HG02884 (cell line): ENCODE data around the gene MYO16.

Experiments
- ATAC-seq: cut with Tn5 transposase; IDR thresholded peaks from one replicate; pipeline ENCODE4 v1.9.1; 2021; ENCODE audit warnings: mild to moderate bottlenecking, moderate library complexity; ENCODE audit not compliant: unreplicated experiment

MYO16 gene

DNA sequence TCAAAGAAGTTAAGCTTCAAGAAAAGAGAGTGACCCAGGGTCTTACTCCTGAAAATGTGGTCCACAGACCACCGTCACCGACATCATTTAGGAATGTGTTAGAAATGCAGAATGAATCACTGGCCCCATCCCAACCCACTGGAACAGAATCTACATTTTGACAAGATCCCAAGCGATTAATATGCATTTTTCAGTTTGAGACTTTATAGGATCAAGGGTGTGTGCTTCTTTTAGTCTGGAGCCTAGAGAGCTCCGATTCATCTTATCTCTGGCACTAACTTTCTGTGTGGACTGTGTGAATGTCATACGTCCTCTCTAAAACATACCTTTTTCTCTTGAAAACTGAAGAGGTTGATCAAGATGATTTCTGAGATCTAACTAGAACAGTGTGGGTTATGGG lies 484.8 kb downstream of the MYO16 start:
- no peak for ATAC-seq

DNA sequence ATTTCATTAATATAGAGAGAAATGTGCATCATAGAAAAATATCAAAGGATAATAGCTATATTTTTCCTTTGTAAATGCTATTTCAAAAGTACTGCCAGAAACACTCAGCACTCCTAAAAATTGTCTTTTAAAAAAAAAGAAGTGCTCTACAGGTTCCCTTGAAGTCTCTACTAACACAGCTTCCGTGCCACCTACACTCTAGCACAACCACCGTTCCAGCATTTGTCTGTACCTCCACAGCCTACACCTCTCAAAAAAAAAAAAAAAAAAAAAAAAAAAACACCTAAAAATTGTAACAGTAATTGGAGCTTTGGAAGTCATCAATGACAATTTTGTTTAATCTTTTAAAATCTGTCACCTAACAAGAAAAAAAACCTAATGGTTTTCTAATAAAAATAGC lies 485.6 kb downstream of the MYO16 start:
- ATAC-seq: no peak

DNA sequence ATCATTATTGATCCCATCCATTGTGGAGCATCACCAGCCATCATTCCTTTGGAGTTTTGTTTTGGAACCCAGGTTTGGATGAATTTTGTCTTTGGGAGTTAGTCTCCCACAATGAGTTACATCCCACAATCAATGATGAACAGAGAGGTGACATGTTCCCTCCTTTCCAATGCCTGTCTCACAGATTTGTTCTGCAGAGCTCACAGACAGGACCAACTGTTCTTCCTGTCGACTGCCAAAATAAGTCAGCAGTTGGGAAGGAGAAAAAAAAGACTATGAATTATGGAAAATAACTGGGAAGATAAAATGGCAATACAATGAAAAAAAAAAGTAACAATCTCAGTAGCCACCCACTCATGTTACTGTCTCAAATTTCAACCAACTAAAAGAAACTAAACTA lies 489.1 kb downstream of the MYO16 start:
- no peak for ATAC-seq

DNA sequence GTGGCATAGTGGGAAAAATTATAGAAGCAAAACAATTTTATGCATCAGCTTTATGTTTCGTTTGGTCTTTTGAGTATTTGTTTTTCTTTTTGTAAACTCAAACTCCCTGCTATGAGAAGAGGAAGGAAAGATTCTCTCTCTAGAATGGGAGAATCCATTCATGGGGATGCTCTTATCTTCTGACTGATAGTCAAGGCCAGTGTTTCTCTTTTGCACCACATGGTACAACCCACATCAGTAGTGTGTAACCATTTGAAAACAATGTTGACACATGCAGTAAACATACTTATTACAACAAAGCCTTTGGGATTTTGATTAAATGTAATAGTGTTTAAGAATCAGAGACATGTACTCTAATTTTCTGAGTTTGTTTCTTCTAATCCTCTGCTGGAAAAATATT lies 490.5 kb downstream of the MYO16 start:
- no peak for ATAC-seq

DNA sequence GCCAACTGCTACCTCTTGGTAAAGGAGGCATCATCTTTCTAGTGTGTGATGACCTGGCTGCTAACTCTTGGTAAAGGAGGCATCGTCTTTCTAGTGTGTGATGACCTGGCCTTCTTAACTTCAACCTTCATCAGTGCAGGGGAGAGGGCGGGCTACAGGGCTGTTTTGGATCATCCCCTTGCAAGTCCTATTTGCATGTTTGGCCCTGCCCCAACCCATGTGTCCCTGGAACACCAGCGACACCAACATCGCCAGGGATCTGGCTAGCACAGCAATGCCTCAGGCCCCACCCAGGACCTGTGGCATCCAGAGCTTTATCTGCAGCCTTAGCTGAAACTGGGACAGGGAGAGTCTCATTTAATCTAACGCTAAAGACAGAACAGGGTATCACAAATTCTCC lies 492.4 kb downstream of the MYO16 start:
- no peak for ATAC-seq

DNA sequence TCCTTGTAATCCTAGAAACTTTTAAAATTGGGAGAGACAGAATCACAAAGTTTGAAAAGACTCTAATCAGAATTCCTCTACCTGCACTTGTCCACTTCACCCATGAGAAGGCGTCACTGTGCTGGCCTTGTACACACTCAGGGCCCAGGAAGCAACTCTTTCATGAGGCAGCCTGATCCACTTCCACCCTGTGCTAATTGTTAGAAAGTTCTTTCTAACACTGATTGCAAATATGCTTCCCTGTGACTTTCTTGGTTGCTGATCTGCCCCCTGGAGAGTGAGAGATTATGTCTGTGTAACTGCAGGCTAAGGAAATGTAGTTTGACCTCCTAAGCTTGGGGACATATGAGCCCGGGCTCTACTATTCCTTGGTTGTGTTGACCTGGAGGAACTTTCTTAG lies 494.6 kb downstream of the MYO16 start:
- no peak for ATAC-seq

DNA sequence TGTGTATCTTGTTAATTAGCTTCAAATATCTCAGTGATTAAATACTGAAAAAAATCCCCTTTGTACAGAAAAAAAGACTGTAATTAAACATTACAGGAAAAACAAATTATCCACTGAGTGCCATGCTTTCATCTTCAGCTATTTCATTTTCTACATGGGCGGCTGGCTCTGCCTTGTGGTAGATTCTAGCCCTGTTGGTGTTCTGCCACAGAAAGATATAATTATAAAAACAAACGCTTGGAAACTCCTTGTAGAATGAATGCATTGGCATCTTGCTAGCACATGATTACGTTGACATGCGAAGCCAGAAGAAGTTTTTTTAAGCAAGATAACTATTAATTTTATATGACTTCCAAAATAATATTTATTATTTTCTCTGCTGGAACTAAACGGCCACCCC lies 496.8 kb downstream of the MYO16 start:
- no peak for ATAC-seq

DNA sequence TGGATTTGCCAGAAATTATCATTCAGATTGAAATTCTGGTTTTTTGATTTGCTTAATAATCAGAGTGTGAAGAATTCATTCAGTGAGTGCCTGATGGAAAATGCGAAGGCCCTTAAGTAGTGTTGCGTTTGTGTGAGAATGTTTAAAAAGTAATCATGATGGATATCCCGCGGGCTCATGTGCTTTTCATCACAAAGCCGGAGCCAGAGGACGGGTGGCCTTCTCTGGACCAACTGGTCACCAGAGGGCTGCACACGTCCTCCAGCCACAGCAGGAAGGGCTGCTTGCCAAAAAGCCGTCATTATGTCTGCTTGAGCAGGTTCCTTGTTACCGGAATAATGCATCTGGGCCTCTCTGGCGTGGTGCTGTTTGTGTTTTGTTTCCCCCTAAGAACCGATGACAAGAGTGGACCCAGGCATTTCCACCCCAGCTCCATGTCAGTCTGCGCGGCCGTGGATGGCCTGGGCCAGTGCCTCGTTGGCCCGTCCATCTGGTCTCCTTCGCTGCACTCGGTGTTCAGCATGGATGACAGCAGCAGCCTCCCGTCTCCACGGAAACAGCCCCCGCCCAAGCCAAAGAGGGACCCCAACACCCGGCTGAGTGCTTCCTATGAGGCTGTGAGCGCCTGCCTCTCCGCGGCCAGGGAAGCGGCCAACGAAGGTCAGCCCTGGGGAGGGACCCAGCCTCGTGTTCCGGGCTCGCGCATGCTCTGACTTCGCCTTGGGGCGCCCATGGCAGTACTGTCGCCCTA lies 497.7 kb downstream of the MYO16 start:
- no peak for ATAC-seq

DNA sequence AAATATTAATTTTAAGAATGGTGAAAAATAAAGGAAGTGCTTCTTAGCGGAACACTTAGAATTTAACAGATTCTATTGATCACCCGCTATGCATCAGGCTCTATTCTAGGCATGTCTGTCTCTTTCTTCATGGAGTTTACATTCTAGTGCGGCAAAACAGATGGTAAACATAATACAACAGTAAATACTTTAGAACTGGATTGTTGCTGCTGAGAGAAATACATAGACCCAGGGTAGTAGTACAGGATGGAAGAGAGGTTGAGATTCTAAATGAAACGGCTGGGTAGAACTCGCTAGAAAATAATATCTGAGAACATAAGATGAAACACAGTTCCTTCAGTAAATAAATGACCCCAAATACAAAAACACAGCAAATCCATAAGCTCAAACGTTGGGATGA lies 498.7 kb downstream of the MYO16 start:
- ATAC-seq: no peak

DNA sequence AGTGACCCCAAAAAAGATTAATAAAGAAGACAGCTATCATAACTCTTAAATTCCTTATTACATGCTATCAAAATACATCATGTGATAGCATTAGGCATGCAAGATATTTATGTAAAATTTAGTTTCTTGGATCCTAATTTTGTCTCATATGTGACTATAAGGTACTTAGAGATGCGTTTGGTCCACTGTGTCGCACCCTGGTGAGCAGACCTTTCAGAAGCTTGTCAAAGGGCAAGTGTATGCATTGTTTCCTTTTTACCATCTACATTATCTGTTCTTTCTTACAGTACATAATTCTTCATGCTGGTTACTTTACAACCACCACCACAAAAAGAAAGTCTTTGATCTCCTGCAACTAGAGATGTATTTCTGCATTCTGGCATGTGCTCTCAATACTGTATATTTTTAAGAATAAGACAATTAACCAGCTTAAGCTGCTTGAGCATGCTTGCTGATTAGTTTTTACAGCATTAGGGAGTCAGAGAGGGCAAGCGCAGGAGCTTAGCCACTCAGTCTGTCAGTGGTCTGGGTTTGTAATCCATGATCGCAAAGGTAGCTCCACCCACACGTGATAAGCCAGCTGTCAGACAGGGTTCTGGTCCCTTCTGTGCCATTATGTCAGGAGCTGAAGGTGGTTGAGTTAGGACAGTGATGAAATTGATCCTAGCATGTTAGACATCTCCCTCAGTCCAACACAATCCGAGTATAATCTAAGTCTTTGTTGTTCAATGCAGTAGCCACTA lies 500.9 kb downstream of the MYO16 start:
- ATAC-seq: no peak

DNA sequence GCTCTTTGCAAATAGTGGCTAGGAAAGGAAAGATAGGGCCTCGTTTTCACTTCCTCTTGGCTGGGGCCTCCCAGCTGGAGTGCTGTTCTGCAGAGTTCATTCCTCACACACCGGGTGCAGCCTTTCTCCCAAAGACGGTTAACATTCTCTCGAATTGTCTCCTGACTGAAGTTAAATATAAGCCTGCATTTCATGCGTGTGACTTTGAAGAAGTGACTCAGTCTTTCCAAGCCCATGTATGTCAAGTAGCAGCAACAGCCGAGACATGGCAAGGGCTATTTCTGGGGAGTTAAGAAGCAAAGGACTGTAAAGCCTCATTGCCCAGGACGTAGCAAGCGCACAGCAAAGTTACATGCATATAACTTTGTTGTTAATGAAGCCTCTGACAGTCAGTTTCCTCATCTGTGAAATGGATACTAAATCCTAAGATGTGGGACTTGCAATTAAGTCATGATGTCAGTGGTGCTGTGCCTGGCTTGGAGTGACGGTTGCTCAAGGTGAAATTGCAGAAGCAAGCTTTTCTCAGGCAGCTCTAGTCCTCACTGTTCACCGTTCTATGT lies 502.4 kb downstream of the MYO16 start:
- peak; percentile 89 for ATAC-seq

DNA sequence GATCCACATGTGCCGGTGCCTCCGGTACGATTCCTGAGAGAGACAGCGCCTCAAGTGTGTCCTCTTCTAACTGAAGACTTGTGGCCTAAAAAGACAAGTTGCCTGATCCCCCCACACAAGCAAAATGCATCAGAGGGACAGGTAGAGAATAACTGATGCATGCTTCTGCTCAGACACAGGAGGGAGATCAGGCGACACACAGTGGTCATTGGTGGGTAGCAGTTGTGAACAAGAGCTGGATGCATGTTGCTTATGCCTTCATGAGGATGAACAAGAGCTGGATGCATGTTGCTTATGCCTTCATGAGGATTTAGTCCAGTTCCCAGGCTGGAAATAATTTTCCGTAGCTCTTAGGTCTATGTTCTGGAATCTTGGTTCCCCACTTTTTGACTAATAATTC lies 505.6 kb downstream of the MYO16 start:
- no peak for ATAC-seq

DNA sequence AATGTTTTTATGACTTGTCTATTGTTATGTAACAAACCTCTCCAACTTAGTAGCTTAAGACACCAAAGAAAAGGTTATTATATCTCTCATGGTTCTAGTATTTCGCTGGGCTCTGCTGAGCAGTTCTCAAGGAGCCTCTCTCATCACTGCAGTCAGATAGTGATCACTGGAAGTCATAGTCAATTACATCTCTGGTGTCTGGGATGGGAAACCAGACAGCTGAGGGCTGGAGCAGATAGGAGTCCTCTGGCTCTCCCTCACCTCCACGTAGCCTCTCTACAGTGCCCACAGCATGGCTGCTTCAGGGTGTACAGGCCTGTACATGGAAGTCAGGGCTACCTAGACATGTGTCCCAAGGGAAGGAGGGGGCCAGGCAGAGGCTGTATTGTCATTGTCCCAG lies 507.5 kb downstream of the MYO16 start:
- no peak for ATAC-seq

DNA sequence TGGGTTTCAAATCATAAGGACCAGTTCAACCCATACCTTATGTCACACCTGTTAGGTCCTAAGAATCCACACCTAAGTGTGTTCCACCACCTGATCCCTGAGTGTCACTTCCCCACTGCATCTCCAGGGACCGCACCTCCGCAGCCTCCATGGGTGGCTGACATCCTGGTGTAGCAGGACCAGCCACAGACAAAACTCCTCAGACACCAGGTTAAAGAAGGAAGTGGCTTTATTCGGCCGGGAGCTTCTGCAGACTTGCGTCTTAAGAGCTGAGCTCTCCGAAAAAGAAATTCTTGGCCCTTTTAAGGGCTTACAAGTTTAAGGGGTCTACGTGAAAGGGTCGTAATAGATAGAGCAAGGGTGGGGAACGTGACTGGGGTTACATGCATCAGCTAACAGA lies 509.9 kb downstream of the MYO16 start:
- ATAC-seq: no peak

DNA sequence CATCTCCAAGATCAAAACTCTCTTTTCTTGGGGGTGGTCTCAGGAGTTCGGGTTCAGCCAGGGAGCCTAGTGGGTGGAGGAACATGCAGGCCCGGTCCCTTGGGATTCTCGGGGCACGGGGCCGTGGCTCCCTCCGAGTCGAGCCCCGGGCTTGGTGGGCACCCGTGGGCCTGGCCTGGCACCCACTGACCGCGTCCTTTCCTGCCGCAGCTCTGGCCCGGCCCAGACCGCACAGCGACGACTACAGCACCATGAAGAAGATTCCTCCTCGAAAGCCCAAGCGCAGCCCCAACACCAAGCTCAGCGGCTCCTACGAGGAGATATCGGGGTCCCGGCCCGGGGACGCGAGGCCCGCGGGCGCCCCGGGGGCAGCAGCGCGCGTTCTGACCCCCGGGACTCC lies 510.6 kb downstream of the MYO16 start:
- no peak for ATAC-seq

DNA sequence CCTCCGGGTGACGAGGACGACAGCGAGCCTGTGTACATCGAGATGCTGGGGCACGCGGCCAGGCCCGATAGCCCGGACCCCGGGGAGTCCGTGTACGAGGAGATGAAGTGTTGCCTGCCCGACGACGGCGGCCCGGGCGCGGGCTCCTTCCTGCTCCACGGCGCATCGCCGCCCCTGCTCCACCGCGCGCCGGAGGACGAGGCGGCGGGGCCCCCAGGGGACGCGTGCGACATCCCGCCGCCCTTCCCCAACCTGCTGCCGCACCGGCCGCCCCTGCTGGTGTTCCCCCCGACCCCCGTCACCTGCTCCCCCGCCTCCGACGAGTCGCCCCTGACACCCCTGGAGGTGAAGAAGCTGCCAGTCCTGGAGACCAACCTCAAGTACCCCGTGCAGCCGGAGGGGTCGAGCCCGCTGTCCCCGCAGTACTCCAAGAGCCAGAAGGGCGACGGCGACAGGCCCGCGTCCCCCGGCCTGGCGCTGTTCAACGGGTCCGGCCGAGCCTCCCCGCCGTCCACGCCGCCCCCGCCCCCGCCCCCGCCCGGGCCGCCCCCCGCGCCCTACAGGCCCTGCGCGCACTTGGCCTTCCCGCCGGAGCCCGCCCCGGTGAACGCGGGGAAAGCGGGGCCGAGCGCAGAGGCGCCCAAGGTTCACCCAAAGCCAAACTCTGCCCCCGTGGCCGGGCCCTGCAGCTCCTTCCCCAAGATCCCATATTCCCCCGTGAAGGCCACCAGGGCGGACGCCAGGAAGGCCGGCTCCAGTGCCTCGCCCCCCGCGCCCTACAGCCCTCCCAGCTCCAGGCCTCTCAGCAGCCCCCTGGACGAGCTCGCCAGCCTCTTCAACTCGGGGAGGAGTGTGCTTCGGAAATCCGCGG lies 511.3 kb downstream of the MYO16 start:
- ATAC-seq: no peak

DNA sequence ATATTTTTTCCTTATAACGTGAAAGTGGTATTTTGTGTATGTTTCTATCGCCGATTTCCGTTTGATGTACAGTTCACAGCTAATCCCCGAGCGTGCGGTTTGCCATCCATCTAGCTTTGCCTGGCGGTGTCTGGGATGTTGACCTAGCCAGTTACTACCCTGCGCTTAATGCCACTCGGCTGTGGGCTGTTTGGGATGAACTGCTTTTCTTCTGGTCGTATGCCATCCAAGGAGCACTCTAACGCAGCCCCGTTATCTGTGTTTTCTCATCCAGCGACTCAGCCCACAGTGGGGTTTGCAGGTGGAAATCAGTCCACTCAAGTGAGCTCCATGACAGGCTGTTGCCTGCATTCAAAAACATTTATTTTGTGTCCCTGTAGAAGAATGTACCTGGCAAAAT lies 512.3 kb downstream of the MYO16 start:
- no peak for ATAC-seq

DNA sequence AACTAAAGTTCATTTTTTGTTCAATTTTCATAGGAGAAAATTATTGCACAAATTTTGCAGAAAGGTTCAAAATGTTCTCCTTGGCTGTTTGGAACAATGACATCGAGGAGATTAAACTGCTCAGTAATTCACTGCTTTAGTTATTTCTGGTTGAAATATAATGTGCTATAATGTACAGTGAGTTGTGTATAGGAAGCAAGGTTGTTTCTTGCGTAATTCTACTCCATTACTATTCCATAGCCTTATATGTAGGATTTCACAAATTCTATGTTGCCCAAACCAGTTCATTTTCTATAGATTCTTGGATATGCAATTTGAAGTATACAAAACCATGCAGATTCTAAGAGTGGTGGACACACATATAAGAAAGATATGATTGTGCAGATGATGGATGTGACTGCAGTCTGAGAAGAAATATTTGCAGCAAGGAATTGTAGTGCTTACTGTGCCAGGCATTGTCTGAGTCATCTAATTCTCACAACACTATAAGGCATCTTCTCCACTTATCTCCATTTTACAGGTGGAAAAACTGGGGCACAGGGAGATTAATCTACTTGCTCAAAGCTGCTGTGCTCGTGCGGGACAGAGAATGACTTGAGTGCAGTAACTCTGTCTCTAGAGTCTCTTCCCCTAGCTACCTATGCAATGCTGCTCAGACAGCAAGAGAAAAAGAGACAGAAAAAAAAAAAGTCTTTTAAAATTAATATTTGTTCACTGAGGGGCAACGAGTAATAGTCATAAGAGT lies 515.5 kb downstream of the MYO16 start:
- no peak for ATAC-seq

DNA sequence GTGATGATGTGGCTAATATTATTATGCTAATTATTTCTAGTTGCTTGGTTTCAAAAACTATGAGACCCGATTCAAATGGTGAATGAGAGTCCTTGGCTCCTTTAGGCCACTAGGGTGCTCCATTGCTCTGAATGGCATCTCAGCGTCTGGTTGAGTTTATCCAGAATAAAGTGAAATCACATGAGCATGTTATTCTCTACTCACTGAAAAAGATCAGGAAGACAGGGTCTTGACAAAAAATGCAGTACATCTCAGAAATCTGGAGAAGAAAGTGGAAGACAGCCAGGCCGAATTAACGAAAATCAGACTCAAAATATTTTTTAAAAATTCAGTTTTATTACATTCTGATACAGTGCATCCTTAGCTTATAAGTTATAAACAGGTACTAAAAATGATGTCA lies 516.2 kb downstream of the MYO16 start:
- ATAC-seq: peak; percentile 91

DNA sequence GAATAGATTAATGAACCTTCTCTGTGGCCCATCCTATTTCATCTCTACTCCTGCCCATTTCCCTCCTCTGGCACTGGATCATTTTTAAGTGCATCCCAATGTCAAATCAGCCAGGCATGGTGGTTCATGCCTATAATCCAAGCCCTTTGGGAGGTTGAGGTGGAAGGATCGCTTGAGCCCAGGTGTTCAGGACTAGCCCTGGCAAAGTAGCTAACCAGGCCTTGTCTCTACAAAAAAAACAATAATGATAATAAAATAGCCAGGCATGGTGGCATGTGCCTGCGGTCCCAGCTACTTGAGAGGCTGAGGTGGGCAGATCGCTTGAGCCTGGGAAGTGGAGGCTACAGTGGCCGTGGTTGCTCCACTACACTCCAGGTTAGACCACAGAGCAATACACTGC lies 517.0 kb downstream of the MYO16 start:
- ATAC-seq: no peak
